Tibial nerve (tissue), 3 donors: Measurements from ENCODE around the gene KRTAP4-7.

Experiments
- POLR2A ChIP-seq, 2 donors: fragments of 450-650 bp; IDR thresholded peaks; one replicate each; pipeline ENCODE4 v1.6.1; 2017; ENCODE audit warnings: antibody characterized with exemption in 2 of 2, mild to moderate bottlenecking in 2 of 2, moderate library complexity in 2 of 2
- TF ChIP-seq, protein P1 (sequence below), 5 experiments: fragments of 200-600 bp in 3 of 5; fragments of 450-650 bp in 2 of 5; sonication (generic) in 3 of 5; IDR thresholded peaks; one replicate each; pipeline ENCODE4 v1.5.1; 2016 to 2019; ENCODE audit warnings: antibody characterized with exemption in 5 of 5, mild to moderate bottlenecking in 3 of 5, moderate library complexity in 2 of 5

DNA sequence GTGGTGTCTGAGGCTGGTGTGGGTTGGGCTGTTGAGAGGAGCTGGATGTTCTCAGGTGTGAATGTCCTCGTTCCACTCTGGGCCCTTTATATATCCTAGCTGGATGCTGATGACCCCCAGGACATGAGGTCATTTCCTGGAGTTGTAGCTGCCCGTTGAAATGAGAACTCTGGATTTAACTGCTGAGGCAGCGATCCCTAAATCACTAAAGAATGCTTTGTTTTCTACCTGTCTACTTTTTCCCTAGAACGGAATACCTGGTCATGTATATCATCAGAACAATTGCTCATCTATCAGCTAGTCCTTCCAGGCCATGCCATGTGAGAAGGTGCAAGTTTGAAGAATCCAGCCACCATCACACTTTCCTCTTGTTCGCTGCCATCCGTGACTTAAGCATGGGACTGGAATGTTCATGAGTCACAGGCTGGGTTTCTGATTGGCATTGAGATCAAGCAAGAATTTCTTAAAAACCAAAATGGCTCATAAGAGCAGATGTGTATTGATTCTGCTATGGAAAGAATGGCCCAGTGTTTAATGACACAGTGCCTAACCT lies 23.8 kb upstream of the KRTAP4-7 start, which contains the start of gene KRTAP2-3:
- TF ChIP-seq, protein P1, sequence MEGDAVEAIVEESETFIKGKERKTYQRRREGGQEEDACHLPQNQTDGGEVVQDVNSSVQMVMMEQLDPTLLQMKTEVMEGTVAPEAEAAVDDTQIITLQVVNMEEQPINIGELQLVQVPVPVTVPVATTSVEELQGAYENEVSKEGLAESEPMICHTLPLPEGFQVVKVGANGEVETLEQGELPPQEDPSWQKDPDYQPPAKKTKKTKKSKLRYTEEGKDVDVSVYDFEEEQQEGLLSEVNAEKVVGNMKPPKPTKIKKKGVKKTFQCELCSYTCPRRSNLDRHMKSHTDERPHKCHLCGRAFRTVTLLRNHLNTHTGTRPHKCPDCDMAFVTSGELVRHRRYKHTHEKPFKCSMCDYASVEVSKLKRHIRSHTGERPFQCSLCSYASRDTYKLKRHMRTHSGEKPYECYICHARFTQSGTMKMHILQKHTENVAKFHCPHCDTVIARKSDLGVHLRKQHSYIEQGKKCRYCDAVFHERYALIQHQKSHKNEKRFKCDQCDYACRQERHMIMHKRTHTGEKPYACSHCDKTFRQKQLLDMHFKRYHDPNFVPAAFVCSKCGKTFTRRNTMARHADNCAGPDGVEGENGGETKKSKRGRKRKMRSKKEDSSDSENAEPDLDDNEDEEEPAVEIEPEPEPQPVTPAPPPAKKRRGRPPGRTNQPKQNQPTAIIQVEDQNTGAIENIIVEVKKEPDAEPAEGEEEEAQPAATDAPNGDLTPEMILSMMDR (IDR thresholded peaks at IDR 0.05), result no peak
- no peak for TF ChIP-seq POLR2A (IDR thresholded peaks at IDR 0.05)
